GM23248 (cell line): Measurements from ENCODE around the gene CD47.

ENCODE experiments used
- EZH2 ChIP-seq: fragments of 200-600 bp; sonication (generic); IDR thresholded peaks from 2 replicates; pipeline ENCODE4 v1.6.1; 2018; ENCODE audit warnings: antibody characterized with exemption, mild to moderate bottlenecking; ENCODE audit not compliant: insufficient read depth, poor library complexity, severe bottlenecking
- EZH2phosphoT487 ChIP-seq: fragments of 200-600 bp; sonication (generic); IDR thresholded peaks from 2 replicates; pipeline ENCODE4 v1.6.1; 2018; ENCODE audit warnings: antibody characterized with exemption, moderate library complexity, mild to moderate bottlenecking, low read depth; ENCODE audit not compliant: insufficient read depth

DNA sequence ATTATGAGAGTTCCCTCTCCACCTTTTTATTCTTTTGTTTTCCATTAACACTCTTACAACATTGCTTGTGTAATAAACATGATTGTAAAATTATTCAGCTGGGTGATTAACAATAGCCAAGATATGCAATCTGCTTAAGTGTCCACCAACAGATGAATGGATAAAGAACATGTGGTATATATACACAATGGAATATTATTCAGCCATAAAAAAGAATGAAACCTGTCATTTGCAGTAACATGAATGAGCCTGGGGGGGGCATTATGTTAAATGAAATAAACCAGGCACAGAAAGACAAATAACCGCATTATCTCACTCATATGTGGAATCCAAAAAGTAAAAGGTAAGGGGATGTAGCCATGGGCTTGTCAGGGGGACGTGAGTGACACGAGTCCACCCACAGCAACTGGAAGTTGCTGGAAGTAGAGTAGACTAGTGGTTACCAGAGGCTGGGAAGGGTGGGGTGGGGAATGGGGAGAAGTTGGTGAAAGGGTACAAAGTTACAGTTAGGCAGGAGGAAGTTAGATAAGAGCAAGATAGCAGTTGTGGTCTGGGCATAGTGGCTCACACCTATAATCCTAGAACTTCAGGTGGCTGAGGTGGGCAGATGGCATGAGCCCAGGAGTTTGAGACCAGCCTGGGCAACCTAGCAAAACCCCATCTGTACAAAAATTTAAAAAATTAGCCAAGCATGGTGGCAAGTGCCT, 28.7 kb upstream of the CD47 start:
- TF ChIP-seq EZH2 (no peak), EZH2phosphoT487 (no peak)
